ENCODE measurements around the gene PKP3.
"Not testable (repeated sequence)": the region's sequence is repeated elsewhere in the genome, so short reads cannot be mapped to it uniquely, and the experiment has no call there.

The PKP3 gene

DNA sequence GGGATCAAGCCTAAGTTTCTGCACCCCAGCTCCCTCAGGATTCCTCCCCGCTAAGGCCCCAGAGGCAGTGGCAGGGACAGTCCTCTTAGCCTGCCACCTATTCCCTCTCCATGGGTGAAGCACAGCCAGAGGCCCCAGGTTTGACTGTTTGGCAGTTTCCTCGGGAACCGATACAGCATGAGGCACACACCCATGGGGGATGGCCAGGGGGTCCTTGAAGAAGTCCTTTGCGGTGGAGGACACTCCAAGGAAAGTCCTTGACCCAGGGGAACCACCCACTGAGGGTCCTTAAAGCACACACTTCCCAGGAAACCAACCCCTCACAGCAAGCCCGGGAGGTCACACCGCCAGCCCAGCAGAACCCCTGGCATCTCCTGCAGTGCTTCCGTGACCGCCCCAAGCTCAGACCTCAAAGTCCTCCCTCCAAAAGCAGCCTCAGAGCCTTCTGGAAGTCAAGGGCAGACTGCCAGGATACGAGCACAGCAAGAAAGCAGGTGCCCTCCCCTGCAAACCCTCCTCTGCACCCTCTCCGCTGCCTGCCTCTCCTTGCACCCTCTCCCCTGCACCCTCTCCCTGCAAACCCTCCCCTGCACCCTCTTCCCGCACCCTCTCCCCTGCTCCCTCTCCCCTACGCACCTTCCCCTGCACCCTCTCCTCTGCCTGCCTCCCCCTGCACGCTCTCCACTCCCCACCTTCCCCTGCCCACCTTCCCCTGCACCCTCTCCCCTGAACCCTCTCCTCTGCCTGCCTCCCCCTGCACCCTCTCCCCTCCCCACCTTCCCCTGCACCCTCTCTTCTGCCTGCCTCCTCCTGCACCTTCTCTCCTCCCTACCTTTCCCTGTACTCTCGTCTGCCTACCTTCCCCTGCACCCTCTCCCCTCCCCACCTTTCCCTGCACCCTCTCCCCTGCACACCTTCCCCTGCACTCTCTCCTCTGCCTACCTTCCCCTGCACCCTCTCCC, 19.4 kb downstream of the PKP3 start:
- DNase-seq, result no peak

- DNase-seq, result no peak
These were observed 20.4 kb downstream of the PKP3 start for GRCh38 chr11:414318-414857.

DNA sequence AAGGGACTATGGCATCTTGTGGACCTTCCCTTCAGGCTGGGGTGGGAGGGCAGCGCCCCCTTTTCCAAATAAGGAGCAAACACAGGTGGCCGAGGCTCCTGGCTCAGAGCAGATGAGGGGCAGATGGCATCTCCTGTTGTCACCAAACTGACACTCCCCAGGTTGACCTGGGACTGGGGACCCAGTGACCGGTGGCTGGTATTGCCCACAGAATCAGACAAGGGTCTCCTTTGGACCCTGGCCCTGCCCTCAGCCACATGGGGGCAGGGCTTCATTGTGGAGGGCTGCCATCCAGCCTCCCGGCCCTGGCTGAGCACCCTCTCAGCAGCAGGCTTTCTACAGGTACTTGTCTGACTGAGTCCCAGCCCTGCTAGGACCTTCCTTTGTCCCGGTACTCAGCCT, 21.6 kb downstream of the PKP3 start:
- no peak for DNase-seq

DNA sequence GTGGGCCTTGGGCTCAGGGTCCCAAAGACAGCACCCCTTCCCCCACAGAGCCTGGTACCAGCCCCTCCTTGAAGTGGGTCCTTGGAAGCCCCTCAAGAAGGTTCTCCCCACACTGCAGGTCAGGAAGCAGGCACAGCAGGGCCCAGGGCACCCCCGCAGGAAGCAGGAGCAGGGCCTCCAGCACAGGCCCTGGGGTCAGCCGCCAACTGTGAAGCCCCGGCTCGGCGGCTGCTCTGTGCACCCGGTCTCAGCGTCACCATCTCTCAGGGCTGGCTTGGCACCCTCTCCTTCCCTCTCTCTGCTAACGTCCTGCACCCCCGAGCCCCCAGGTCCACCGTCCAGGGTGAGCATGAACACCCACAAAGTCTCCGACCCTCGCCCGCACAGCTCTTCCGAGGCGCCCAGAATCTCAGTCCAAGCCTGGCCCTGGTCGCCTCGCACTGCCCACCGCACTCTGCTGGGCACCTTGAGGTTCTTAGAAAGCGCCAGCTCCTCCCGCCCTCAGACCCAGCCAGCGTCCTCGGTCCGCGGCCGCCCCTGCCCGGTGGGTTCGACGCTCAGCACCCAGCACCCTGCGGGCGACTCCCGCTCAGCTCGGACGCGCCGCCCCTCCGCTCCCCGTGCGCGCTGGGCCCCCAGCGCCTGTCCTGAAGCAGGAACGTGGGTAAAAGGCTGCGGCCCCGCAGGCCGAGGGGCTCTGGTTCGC, 22.2 kb downstream of the PKP3 start:
- DNase-seq, result no peak

DNA sequence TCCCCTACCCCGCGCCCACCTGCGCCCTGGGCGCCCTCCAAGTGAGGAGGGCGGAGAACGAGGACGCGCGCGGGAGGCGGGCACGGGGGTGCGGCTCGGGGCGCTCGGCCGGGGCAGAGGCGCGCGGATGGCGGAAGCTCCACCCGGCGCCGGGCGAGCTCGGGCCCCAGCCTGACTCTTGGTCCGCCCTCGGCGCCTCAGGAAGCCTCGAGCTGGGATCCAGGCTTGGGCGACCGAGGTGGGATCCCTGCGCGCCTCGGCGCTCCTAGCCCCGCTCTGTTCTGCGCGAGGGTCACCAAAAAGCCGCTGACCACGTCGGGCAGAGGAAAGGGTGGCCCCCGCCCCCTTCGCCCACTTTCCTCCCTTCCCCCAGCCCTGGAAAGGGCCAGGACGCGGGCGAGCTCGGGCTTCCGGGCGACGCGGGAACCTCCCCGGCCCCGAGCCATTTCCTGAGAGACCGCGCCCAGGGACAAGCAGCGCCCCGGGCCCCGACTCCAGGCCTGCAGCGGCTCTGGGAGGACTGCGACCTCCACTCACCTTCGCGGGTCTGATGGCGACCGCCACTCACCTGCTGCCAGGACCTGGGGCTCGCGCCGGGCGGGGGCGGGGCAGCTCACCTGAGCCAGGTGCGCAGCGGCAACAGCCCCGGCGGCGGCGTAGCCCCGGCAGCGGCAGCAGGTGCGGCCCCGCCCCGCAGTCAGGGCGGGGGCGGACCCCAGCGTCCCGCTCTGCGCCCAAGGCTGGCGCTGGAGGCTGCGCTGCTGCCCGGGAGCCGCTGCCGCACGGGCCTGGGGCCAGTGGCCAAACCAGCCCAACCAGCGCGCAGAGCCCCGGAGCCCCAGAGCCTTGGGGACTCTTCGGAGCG, 23.0 kb downstream of the PKP3 start:
- DNase-seq, result peak in 1 of 4 experiments; percentile 36

GRCh38 chr11:417652-418342, 23.8 kb downstream of the PKP3 start:
- DNase-seq, result no peak

DNA sequence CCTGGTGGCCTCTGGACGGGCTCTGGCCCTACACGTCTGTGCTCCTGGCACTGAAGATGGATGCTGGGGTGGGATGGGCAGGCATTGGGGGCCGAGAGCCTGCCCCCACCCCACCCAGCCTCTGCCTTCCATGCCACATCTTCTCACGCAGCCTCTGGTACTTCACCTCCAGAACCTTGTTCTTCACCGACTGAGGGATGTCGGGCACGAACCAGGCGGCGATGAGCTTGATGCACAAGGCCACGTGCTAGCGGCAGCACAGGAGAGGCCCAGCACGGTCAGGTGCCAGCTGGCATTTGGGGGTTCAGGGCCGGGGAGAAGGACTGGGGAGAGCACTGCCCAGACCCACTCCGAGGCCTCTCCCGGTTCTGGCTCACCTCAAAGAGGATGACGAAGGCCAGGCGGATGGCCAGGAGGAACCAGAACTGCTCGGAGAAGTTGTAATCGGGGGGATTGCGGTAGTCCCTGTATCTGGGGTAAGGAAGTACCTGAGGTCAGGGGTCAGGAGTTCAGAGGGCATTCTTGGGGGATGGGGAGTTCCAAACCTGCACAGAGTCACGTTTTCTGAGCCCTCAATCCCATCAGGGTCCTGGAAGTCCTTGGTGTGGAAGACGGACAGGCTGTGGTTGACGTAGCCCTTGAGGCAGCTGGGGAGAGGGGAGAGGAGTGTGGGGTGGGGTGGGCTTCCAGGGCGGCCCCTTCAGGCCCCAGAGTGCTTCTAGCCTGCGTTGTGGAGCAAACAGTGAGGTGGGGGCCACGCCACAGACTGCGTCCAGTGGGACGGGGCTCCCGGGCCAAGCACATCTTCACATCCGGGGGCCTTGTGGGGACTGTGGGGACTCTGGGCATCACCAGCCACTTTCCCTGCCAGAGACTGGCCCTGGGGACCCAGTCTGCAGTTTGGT, 24.6 kb downstream of the PKP3 start:
- no peak for DNase-seq

DNA sequence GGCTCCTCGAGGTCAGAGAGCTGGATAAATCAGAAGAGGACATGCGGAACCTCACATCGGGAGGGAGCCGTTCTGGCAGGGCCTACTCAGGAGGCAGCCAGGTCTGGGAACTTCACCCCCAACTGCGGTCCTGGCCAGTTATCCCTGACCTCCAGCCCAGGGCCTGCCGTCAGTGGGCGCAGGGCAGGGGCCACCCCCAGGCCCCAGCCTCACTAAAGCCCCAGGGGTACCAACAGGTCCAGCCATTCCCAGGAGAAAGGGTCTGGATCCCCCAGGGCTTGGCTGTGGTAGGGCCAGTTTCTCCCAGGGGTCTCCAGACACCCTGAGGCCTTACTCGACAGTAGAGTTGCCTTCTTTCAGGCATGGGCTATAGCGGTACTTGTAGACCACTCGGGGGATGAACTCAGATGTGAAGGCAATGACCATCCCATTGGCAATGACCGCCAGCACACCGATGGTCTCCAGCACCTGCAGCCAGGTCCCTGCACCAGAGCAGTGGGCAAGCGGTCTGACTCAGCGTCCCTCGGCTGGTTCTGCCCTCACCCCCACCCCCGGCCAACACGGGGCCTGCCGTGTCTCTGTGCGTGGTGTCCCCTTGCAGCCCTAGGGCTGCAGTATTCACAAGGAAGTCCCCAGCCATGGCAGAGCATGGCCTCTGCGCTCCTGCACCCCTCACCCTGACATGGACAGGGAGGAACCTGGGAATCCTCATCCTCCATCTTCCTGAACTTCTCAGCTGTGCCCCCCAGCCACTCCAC, 25.4 kb downstream of the PKP3 start:
- no peak for DNase-seq

DNA sequence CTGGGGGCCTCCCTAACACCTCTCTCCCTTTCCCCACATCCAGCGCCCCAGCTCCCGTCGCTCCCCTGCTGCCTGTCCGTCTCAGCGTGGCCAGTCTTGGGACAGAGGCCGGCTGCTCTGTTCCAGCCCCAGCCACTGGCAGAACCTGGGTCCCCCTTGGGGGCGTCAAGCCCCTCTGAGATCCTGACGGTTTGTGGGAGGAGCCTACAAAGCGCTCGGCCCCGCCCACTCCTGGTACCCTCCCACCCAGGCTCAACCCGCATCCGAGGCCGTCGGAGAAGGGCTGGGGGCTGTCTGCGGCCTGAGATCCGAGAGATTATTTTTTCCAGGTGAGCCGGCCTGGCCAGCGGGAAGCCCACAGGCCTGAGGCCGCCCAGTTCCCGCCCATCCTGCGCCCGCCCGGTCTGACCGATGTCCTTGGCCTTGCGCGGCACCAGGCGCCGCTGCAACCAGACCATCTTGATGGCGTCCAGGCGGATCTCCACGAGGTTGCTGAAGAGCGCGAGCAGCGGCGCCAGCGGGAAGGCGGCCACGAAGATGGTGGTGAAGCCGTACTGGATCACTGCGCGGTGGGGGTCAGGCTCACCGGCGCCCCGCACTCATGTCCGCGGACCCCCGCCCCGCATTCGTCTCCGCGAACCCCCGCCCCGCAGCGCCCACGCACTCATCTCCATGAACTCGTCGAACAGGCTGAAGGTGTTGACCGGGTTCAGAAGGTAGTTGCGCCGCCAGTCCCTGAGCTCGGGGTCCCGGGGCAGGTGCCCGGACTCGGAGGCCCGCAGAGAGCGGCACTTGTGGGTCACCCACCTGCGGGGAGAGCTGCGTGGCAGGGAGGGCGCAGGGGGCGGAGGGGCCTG, 26.3 kb downstream of the PKP3 start:
- no peak for DNase-seq

DNA sequence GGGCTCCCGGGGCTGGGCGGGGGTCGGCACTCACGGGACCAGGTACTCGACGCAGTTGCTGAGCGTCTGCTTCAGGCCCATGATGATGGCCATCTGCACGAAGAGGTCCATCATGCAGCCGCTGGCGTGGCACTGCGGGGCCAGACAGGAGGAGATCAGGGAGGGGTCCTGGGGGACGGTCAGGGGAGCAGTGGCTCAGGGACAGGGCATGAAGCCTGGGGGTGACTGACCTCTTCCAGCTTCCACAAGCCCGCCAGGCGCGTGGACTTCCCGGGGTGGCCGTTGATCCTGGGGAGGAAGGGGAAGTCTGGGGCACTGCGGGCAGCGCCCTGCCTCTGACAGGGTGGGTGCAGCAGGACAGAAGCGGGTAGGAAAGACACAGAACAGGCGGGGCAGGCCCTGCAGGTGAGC, 26.9 kb downstream of the PKP3 start:
- DNase-seq, result no peak

DNA sequence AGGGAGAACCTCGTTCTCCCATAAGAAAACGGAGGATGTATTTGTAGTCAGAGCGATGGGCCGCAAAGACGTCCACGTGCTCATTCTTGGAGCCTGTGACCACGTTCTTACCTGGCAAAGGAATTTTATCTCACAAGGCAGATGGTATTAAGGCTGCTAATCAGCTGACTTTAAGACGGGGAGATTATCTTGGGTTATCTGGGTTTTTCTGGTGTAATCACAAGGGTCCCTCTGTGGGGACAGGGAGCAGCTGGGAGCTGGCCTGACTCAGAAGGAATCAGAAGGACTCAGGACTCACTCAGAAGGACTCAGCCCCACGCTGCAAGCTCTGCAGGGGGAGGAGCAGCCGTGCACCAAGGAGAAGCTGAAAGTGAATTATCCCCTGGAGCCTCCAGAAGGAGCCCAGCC, 28.2 kb downstream of the PKP3 start:
- DNase-seq, result no peak

DNA sequence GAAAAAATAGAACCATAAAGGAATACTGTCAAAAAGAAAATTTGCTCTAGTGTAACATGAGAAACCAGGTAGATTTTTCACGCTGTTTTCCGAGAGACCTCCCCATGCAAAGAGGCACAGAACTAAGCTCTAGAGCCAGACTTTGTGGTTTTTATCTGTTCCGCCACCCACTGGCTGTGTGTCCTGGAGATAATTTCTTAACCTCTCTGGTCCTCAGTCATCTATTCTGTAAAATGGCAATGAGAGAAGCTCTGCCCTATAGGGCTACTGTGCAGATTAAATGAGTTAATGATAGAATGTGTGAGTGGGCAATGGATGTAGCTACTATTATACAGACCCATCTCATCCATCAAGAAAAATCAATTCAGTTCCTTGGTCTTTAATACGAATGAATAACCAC, 30.2 kb downstream of the PKP3 start:
- no peak for DNase-seq

DNA sequence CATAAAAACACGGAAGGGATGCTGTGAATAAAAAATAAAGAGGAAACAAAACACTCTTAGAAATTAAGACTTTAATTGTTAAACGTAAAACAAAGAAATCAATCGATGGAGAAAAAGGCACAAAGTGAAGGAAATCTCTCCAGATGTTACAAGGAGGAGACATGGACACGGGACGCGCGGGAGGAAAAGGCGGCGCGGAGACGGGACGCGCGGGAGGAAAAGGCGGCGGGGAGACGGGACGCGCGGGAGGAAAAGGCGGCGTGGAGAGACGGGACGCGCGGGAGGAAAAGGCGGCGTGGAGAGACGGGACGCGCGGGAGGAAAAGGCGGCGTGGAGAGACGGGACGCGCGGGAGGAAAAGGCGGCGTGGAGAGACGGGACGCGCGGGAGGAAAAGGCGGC, 30.8 kb downstream of the PKP3 start:
- not testable (repeated sequence) for DNase-seq

GRCh38 chr11:425301-425700, 31.3 kb downstream of the PKP3 start:
- DNase-seq, result no peak

GRCh38 chr11:426851-427250, 32.8 kb downstream of the PKP3 start:
- DNase-seq, result no peak

DNA sequence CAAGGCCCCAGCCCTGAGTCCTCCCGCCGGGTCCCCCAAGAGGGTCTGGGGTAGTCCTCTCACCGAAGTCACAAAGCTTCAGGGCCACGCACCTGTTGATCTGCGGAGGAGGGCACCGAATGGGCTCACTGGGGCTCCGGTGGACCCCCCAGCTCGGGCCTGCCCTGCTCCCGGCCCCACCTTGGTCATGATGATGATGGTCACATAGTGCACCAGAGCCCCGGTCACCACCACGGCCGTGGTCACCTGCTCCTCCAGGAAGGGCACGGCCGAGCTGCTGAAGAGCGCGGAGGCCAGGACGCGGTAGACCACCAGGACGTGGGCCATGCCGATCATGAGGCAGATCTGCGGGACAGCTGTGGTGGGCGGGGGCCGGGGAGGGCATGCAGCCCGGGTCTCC, 34.3 kb downstream of the PKP3 start:
- DNase-seq, result no peak

DNA sequence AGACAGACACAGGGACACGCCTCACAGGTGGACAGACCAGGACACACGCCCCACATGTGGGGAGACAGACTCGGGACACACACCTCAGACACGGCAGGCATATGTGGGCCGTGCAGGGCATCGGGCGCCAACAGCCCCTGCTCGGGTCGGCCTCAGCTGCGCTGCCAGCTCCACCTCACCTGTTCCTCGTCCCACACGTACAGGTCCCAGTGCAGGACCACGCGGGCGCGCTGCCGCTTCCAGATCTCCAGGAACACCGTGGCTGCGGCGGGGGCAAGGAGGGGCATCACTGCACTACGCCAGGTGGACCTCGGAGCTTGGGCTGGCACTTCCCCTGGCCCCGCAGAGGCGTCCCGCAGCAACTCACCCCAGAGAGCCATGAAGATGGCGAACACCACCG, 35.4 kb downstream of the PKP3 start:
- DNase-seq, result no peak

DNA sequence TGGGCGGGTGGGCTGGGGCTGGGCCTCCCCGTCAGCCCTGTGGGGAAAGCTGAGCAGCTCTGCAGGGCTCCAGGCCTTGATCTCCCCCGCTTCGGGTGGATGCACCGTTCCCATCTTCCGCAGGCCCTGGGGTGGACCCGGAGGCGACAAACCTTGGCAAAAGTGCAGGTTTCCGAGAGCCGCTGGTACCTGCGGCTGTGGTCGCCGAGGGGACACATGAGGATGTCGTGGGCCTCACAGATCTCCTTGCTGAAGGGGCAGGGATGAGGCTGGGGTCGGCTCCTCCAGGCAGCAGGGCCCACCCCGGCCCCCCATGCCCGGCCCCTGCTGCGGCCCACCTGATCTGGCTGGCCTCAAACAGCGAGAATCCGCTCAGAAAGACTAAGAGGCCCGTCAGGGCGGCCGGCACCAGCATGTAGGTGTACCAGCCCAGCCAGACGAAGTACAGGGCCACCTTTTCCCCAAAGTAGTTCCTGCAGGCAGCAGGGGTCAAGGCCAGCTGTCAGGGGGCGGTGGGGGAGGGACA, 36.0 kb downstream of the PKP3 start:
- DNase-seq, result no peak

DNA sequence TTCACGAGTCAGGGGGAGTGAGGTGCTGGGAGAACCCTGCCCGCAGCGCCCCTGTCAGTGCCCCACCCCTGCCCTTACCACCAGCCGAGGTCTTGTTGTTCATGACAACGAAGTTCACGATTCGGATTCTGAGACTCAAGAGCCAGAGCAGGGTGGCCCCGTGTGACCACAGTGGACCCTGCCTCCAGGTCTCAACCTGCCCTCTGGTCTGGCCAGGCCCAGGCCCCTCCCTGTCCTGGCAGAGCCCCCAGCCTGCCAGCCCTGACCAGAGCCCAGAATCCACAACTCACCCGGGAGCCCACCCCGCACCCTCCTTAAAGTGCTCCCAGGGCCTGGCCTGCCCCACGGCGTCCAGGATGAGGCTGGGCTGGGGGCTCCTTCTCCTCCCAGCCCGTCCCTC, 37.9 kb downstream of the PKP3 start:
- DNase-seq, result no peak
